NB4 (cell line): ENCODE data around the gene FA2H.
A peak's percentile ranks its signal among the peaks of the same experiment; 100 is the strongest.

ENCODE experiments used
- MAX ChIP-seq: IDR thresholded peaks from 2 replicates; pipeline ENCODE4 v1.6.1; 2011; ENCODE audit warnings: low read depth, low read length
- MYC ChIP-seq: IDR thresholded peaks from 2 replicates; pipeline ENCODE4 v1.6.1; 2011; ENCODE audit warnings: low read depth, low read length
- POLR2A ChIP-seq: IDR thresholded peaks from 2 replicates; pipeline ENCODE4 v1.6.1; 2011; ENCODE audit warnings: mild to moderate bottlenecking; ENCODE audit not compliant: insufficient read length; ENCODE audit errors: extremely low read depth
- TF ChIP-seq, protein P1 (sequence below): IDR thresholded peaks from one replicate; pipeline ENCODE4 v1.5.1; 2012; ENCODE audit warnings: low read depth, low read length

- TF ChIP-seq, protein P1, sequence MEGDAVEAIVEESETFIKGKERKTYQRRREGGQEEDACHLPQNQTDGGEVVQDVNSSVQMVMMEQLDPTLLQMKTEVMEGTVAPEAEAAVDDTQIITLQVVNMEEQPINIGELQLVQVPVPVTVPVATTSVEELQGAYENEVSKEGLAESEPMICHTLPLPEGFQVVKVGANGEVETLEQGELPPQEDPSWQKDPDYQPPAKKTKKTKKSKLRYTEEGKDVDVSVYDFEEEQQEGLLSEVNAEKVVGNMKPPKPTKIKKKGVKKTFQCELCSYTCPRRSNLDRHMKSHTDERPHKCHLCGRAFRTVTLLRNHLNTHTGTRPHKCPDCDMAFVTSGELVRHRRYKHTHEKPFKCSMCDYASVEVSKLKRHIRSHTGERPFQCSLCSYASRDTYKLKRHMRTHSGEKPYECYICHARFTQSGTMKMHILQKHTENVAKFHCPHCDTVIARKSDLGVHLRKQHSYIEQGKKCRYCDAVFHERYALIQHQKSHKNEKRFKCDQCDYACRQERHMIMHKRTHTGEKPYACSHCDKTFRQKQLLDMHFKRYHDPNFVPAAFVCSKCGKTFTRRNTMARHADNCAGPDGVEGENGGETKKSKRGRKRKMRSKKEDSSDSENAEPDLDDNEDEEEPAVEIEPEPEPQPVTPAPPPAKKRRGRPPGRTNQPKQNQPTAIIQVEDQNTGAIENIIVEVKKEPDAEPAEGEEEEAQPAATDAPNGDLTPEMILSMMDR, result no peak
- TF ChIP-seq MYC, result no peak
- TF ChIP-seq POLR2A, result no peak
- peak; percentile 99 for TF ChIP-seq MAX
Observed at GRCh38 chr16:74695450-74696422, 78.9 kb downstream of the FA2H start.
